HG02981 (cell line): Measurements from ENCODE around the gene IDUA.

ENCODE experiments used
- ATAC-seq: cut with Tn5 transposase; IDR thresholded peaks from one replicate; pipeline ENCODE4 v1.9.1; 2021; ENCODE audit warnings: mild to moderate bottlenecking, moderate library complexity; ENCODE audit not compliant: unreplicated experiment

IDUA gene

GRCh38 chr4:1013225-1014073 is 26.6 kb downstream of the IDUA start:
- no peak for ATAC-seq

DNA sequence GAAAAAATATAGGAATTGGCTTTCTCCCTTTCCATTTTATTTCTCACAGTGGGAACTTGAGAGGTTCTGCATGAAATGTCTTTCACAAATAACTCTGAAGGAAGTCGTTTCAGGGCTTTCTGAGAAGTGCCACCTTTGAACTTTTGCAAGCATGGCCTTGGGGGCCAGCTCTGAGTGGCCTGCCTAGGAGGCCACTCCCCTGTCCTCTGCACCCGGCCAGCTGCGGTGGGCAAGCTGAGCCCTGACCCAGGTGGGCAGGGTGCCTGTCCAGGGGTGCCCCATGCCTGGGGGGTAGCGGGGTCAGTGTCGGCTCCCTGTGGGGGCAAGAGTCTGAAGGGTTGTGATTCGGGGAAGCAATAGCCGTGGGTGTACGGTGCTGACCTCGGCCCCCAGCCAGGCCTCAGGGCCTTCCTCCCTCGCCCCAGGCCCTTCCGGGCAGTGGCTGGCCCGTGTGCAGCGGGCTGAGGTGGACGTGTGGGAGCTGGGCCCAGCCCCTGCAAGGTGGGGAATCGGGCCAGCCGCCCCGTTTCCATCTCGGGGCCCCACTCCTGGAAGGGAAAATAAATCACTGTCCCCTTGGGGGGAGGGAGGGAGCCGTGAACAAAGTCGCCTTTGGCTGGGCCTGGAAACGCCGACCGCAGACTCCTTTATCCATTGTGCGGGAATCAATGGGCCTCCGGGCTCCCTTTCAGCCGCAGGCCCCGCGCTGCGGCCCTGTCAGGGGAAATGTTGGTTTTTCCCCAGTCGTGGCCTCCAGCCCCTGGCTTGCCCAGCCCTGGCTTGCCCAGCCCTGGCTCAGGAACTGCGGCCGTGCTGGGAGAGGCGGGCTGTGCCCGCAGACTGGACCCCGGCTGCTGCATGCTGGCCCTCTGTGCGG is 27.7 kb downstream of the IDUA start:
- ATAC-seq: no peak

- no peak for ATAC-seq
These were observed 28.3 kb downstream of the IDUA start for GRCh38 chr4:1015179-1015578.

GRCh38 chr4:1015746-1016145 is 28.9 kb downstream of the IDUA start:
- no peak for ATAC-seq

GRCh38 chr4:1017211-1017610 is 30.4 kb downstream of the IDUA start:
- ATAC-seq: no peak

DNA sequence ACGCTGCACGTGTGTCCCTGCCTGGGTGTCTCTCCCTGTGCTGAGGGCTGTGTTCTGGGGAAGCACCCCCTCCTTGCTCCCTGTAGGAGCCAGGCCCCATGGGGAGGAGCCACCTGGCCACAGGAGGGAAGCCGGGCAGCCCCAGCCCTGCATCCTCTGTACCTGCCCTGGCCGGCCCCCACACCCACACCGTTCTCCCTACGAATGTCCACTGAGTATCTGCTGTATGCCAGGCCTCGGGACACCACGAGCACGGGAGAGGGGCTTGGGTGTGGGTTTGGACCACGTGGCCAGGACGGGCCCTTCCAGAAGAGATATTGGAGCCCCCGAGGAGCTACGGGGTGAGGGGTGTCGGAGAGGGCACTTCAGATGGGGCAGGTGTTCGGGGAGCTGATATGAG is 30.9 kb downstream of the IDUA start:
- ATAC-seq: no peak

DNA sequence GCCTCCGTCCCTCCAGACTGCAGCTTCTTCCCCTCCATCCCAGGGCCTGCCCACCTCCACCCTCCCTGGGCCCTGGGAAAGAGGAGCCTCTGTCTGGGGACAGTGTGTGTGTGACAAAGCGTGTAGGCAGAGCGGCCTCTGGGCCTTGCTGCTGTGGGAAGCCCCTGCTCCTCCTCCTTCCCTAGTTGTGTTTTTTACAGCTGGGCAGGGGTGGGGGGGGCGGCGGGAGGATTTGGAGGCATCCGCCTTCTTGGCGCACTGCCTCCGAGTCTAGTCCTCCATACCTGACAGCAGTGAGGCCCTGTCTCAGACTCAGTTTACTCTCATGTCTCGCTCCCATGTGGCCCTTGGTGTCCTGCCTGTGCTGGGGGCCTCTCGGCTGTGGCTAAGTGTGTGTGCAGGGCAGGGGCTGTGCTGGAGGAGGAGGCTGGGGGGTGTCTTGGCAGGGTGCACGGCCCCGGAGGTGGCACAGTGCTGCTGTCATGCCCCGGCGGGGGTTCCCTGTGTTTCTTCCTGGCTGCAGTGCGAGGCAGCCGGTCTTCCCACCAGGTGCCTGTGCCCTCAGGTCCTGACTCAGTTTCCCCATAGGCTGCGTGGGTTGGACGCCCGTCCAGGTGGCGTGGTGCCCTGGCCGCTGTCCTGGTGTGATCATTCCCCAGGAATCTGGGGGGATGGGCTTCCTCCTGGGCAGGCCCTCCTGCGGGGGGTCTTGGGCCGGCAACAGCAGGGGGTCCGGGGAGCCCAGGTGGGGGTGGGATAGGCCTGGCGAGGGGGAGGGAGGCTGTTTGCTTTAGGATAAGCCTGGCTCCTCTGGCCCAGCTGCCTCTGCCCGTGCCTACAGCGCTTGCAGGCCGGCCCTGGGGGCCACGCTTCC is 31.5 kb downstream of the IDUA start:
- ATAC-seq: no peak

- ATAC-seq: no peak
These were observed 32.5 kb downstream of the IDUA start for GRCh38 chr4:1019320-1019719.

DNA sequence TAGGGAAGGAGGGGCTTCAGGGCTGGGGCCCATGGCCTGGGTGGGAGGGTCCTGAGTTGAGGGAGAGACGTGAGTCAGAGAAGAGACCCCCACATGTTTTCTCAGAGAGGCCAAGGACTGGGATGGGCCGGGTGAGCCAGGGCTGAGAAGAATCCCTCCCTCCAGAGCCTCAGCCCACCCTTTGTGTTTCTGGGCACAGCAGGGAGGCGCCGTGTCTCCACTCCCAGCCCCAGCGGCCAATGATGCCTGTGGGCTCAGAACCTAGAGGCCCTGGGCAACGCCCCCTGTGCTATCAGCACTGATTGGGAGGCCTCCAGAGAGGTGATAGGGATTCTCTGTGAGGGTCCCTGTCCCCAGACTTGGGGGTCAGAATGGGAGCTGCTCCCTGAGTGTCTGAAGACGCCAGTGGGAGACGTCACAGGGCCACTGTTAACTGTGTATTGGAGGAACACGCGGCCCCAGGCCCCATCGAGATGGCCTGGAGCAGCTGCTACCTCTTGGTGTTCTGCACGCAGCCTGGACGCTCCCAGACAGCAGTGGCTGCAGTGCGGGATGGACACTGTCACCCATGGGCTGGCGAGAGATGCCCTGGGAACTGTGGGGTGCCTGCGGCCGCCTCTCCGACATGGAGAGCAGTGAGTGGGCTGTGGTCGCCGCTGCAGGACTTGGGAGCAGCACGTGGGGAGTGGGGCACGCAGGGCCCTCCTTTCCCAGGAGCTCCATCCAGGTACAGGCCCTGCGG is 33.1 kb downstream of the IDUA start:
- no peak for ATAC-seq

DNA sequence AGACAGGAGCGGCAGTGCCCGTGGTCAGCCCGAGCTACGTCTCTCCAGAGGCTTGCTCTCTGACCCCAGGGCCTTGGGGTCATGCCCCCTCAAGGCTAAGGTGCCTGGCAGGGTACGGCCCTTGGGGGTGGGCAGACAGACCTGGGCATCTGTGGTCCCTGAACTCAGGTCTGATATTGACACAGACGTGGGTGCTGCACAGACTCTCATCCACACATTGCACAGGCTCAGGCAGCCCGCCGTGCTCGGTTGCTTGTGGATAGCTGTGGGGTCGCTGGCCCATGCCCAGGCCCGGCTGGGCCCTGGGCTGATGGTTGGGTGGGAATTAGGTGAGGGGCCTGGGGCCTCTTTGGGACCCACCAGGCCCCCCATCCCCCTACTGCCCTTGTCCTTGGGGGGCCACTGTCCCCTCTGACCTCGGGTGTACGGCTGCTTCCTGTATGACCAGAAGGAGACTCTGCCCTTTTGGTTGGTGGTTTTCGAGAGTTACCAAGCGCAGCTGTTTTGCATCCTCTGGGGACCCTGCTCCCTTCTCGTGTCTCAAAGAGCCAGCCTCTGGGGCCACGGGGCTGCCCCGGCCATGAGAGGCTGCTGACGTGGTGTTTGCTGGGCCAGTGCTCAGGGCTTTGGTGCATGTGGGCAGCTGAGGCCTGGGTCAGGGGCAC is 34.7 kb downstream of the IDUA start:
- peak; percentile 83 for ATAC-seq

- no peak for ATAC-seq
These were observed 35.4 kb downstream of the IDUA start for GRCh38 chr4:1022051-1022738.

GRCh38 chr4:1022739-1023066 is 35.9 kb downstream of the IDUA start:
- ATAC-seq: no peak

GRCh38 chr4:1023075-1023640 is 36.3 kb downstream of the IDUA start:
- no peak for ATAC-seq

GRCh38 chr4:1023895-1024740 is 37.3 kb downstream of the IDUA start:
- no peak for ATAC-seq

GRCh38 chr4:1024882-1025545 is 38.2 kb downstream of the IDUA start:
- no peak for ATAC-seq

DNA sequence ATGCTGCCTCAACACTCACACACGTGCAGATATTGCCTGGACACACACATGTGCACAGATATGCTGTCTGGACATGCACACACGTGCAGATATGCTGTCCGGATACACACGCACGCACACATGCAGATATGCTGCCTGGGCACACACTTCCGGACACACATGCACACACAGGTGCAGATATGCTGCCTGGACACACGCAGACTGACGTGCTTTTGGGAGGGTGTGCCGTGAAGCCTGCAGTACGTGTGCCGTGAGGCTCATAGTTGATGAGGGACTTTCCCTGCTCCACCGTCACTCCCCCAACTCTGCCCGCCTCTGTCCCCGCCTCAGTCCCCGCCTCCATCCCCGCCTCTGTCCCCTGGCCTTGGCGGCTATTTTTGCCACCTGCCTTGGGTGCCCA is 39.3 kb downstream of the IDUA start:
- no peak for ATAC-seq

- ATAC-seq: no peak
These were observed 40.5 kb downstream of the IDUA start for GRCh38 chr4:1027219-1027914.
